Urothelium cell line (cell line): ENCODE measurements around the gene ARTN.

Source experiments
- DNase-seq: peaks from one replicate; pipeline ENCODE4 v3.0.0; 2011; ENCODE audit warnings: low spot score, mixed read lengths
- FAIRE-seq: peaks from 2 replicates; lab custom pipeline; 2011; peaks lifted over from hg19 to GRCh38; lab: Jason Lieb, UNC

The ARTN gene

DNA sequence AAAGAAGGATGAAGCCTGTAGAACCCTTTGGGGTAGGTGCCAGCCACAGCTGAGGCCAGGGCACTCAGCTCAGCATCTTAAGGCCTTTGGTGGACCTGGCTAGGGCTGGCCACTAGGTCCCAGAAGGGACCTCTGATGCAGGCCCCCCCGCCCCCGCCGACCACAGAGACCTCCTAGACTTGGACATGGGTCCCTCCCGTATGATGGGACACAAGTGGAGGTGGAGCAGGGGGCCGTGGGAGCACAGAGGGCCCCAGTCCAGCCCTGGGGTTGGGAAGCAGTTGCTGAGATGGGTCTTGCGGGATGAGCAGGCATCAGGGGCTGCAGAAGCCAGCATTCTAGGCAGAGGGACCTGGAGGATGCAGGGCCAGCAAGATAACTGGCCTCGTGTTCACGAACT is 48.6 kb downstream of the ARTN start:
- no peak for DNase-seq
- FAIRE-seq = no peak

GRCh38 chr1:43982808-43983207 is 49.2 kb downstream of the ARTN start:
- DNase-seq (no peak), FAIRE-seq (no peak)

- DNase-seq = no peak
- peak; percentile 9 for FAIRE-seq
These were observed 49.8 kb downstream of the ARTN start for GRCh38 chr1:43983253-43983899.

- DNase-seq (no peak), FAIRE-seq (no peak)
These were observed 51.3 kb downstream of the ARTN start for GRCh38 chr1:43984855-43985254.

- FAIRE-seq (no peak), DNase-seq (no peak)
These were observed 52.5 kb downstream of the ARTN start for GRCh38 chr1:43985984-43986595.

GRCh38 chr1:43986712-43987111 is 53.1 kb downstream of the ARTN start:
- no peak for FAIRE-seq
- DNase-seq = no peak
